ENCODE data around the gene IQSEC1.
"Not testable (repeated sequence)": the region's sequence is repeated elsewhere in the genome, so short reads cannot be mapped to it uniquely, and the experiment has no call there.

IQSEC1 gene

DNA sequence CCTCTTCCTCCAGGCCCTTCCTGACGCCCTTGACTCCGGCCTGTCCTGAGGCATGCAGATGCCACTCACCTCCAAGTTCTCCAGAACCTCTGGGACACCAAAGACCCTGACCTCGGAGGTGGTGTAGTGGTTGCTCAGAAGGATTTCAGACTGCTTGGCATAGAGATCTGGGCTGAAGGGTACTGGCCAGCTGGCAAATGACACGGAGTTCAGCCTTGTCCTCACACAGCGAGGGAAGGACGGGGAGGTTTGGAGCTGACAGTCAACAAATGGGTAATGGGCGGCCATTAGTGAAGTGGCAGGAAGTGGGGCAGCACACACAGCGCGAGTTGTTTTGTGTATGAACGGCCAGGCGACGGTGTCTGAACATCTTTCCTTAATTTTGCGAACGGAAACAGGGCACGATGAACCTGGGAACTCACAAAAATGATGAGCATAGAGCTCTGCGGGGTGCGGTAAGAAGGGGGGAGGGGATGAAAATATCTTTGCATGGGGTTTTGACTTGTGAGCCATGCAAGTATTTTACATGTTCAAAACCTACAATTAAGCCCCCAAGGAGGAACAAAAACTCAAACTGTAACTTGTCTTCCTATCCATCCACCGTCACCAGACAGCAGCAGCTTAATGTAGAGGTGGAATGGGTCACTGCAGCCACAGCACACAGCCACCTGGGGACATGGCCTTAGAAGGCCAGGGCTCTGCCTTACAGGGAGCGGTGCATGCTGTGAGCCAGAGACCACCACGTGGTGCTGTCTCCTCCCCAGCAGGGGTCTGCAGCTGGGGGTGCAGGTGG is 188.2 kb downstream of the IQSEC1 start:
- no peak for DNase-seq

DNA sequence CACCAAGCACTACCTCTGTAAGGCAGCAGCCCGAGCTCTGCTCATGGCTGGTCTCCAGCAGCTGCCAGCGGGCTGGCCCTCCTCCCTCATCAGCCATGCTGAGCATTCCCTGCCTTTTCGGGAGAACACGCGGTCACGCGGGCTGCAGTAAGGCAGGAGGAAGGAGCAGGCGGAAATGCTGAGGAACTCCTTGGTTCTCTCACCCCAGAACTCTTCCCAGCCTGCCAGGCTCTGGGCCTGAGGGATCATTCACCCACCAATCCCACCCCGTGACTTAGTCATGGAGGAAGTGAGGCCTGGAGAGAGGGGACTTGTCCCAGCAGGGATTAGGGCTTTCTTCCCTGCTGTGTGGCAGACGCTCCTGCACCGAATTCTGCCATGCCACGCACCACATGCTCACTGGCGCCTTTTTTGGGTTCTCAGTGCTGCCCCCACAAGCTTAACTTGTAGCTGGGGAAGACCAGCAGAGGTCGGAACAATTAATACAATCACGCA is 189.0 kb downstream of the IQSEC1 start:
- DNase-seq: no peak

DNA sequence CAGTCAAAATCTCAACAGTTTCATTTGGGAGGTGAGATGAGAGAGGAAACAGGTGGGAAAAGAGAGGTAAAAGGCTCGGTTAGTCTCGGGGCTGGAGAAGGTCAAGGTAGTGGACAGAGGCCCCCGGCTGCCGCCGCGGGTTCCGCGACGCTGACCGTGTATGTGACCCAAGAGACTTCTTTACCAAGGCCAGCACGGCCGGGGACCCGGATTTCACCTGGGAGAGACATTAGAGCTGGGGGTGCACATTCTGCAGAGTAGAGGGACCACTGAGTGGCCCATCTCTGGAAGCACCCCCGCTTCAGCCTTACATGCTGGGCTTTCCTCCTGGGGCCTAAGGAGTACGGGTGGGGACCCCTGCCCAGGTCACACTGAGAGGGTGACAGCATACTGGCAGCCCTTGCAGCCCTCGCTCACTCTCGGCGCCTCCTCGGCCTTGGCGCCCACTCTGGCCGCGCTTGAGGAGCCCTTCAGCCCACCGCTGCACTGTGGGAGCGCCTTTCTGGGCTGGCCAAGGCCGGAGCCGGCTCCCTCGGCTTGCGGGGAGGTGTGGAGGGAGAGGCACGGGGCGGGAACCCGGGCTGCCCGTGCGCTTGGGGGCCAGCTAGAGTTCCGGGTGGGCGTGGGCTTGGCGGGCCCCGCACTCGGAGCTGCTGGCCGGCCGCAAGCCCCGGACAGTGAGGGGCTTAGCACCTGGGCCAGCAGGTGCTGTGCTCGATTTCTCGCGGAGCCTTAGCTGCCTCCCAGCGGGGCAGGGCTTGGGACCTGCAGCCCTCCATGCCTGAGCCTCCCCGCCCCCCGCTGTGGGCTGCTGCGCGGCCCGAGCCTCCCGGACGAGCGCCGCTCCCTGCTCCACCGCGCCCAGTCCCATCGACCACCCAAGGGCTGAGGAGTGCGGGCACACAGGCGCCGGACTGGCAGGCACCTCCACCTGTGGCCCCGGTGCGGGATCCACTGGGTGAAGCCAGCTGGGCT is 190.6 kb downstream of the IQSEC1 start:
- DNase-seq: no peak

DNA sequence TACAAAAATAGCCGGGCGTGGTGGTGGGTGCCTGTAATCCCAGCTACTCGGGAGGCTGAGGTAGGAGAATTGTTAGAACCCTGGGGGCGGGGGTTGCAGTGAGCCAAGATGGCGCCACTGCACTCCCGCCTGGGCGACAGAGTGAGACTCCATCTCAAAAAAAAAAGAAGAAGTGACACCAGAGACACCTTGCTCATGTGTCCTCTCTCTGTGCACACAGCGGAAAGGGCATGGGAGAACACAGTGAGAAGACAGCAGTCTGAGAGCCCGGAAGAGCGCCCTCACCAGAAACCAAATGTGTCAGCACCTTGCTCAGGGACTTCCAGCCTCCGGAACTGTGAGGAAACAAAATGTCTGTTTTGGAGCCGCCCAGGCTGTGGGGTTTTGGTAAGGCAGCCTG is 191.4 kb downstream of the IQSEC1 start:
- not testable (repeated sequence) for DNase-seq

DNA sequence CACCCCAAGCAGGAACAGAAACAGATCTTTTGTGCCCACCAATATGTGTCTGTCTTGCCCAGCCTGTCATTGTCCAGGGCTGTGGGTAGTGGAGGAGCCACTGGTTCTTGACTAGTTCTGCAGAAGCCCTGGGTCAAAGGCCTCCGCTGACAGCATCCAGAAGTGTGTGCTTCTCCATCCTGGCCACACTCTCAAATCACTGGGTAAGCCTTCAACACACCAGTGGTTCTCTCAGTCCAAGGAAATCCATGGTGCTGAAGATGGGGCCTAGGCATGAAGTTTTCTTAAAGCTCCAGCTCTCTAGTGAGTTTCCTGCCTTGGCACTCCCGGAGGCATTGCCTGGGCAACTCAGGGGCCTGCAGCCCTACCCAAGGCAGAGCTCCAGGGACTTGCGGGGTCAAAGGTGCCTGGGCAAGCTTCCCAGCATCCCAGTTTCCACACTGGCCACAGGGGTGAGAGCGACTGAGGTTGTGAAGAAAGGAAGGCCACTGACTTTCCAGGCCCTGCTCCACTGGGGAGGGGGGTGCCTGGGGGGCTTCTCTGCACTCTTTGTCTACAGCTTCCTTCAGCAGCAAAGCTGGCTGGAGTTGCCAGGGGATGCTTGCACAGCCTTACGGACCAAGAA is 193.9 kb downstream of the IQSEC1 start:
- no peak for DNase-seq

DNA sequence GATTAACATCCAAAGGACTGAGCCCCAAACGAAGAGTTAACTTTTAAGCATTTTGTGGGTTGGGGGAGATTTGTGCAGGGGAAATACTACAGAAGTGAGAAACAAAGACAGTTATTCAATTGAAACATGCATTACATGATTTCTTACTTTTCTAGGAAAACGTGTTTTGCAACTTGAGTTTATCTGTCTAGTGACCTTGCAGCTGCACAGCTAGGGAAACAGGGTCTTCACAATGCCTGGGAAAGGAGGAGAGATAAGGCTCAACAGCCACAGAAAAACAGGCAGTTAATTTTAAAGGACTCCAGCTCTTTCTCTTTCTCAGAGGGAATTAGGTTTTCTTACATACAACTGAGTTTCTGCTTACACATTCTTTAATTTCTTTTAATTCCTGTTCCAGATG is 194.5 kb downstream of the IQSEC1 start:
- DNase-seq: not testable (repeated sequence)

DNA sequence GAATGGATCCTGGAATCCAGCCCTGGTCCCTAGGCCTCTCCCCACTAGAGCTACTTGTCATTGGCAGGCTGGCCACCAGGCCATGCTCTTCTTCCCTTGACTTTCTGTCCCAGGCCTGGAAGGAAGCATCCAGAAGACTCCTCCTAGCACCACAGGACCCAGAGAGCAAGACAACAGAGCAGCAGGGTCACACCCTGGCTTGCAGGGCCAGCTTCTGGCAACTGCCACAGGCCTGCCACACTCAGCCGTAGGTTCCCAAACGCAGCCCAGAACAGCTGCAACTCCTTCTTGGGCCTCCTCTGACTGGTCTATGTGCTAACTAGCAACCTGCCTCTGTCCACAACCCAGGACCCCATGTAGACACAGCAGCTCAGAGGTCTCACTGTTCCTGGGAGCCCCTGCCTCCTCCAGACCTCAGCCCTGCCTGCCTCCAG is 195.1 kb downstream of the IQSEC1 start:
- DNase-seq: no peak

DNA sequence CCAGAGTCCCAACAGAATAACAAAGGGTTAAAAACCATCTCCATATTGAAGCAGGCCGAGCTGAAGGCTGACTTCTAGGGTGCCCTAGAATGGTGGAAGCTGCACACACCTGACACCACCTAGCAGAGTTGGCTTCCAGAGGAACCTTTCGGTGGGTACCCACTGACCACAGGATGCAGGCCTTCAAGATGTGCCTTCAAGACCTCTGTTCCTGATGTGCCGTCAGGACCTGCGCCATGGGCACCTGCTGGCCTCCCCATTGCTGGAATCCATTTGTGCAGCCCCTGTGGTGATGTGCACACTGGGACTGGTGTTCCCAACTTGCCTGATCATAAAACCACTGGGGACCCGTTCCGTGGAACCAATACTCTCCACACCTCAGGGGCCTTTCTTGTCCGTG is 196.2 kb downstream of the IQSEC1 start:
- DNase-seq: no peak

DNA sequence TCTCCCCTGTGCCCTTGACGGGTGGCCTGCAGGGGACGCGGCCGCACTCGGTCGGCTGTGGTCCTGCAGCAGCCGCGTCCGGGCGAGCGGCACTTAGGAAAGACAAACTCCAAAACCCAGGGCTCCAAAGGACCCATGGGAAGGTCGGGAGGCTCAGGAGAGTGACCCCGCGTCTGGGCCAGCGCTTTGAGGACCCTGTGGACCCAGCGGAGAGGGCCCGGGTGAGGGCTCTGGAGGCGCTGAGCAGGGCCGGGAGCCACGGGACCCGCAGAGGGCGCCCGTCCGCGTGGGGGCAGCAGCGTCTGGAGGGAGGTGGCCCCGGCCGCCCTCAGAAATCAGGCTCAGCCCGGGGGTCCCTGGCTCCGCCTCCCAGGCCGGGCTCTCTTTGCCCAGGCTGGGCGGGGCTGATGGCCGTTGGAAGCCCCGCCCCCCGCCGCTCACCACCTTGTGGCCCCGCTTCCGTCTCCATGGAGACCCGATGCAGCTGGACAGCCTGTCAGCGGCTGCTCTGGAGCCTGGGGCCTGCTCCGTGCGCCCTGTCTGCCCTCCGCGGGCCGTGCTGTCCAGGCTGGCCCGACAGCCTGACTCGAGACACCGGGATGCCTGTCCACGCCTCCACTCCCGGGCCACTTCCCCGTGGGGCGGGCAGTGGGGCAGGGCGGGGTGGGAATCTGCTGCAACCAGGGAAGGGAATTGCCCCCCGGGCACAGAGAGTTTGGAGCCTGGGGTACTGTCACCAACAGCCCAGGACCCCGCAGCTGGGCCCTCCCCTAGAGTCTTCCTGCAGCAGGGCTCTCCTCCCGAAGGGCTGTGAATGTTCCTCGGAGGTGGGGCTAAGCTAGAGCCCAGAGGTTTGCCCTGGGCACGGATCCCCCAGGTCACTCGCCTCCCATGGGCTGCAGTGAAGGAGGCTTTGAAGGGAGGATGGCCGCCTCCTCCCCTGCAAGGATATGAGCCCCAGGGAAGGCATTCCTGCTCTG is 197.1 kb downstream of the IQSEC1 start:
- DNase-seq: peak in 2 of 6 experiments; percentile 6 to 14

DNA sequence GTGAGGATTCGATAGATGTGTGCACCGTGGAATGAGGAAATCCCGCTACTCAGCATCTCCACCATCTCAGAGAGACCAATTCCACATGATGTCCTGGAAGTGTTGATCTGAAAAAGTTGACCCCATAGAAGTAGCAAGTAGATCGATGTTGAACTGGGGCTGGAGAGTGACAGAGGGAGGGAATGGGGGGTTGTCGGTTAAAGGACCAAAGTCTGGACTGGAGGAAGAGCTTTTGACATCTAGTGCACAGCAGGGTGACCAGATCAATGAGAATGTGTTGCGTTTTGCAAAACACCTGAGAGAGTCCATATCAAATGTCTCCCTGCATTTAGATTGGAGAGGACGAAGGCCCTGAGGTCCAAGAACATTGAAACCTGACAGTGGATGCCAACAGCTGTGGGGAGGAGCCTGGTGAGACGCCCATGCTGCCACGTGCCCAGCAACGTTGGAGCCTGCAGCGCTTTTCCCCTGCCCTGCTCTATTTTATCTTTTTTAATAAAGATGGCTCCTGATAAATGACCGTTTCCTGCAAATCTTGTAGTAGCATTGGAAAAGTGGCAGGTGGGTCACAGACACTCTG is 201.7 kb downstream of the IQSEC1 start:
- DNase-seq: no peak

DNA sequence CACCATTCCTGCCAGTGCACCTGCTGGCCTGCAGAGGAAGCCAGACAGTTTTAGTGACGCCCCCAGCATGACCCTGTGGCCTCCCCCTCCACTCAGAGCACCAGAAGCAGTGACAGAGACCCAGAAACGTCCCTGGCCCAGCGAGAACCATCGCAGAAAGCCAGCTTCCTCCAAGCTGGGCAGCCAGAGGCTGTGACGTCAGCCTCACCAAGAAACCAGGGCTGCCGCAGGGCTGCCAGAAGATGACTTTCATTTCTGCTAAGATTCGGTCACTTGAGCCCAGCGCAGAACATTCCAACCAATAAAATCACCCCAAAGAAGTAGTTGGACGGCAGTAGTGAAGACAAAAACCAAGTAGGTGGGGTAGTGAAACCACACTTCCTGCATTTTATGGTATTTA is 202.3 kb downstream of the IQSEC1 start:
- DNase-seq: no peak

DNA sequence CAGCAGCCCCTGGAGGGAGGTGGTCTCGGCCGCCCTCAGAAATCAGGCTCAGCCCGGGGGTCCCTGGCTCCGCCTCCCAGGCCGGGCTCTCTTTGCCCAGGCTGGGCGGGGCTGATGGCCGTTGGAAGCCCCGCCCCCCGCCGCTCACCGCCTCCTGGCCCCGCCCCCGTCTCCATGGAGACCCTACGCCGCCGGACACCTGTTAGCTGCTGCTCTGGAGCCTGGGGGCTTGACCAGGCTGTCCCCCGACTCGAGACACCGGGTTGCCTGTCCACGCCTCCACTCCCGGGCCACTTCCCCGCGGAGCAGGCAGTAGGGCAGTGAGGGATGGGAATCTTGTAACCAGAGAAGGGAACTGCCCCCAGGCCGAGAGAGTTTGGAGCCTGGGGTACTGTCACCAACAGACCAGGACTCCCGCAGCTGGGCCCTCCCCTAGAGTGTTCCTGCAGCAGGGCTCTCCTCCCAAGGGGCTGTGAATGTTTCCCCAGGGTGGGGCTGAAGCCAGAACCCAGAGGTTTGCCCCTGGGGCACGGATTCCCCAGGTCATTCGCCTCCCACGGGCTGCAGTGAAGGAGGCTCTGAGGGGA is 204.1 kb downstream of the IQSEC1 start:
- DNase-seq: peak in 2 of 6 experiments; percentile 8 to 31

DNA sequence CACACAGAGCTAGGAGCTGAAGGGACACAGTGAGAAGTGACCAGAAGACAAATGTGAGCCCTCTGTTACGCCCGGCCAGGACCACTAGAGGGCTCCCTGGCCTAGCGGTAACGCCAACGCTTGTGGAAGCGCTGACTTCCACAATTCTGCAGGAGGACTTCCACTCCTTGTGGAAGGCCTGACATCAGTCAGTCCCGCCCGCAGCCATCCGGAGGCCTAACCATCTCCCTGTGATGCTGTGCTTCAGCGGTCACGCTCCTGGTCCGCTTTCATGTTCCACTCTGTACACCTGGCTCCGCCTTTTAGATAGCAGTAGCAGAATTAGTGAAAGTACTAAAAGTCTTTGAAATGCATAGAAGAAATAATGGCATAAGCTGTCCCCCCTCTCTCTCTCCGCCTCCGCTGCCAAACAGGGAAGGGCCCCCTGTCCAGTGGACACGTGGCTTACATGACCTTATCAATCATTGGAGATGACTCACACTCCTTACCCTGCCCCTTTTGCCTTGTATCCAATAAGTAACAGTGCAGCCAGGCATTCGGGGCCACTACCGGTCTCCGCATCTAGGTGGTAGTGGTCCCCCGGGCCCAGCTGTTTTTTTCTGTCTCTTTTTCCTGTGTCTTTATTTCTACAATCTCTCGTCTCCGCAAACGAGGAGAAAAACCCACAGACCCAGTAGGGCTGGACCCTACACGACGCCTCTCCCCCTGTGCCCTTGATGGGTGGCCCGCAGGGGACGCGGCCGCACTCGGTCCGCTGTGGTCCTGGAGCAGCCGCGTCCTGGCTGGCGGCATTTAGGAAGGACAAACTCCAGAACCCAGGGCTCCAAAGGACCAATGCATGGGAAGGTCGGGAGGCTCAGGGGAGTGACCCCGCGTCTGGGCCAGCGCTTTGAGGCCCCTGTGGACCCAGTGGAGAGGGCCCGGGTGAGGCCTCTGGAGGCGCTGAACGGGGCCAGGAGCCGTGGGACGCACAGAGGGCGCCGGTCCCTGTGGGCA is 204.9 kb downstream of the IQSEC1 start:
- DNase-seq: peak; percentile 21 to 77 (median 42)

DNA sequence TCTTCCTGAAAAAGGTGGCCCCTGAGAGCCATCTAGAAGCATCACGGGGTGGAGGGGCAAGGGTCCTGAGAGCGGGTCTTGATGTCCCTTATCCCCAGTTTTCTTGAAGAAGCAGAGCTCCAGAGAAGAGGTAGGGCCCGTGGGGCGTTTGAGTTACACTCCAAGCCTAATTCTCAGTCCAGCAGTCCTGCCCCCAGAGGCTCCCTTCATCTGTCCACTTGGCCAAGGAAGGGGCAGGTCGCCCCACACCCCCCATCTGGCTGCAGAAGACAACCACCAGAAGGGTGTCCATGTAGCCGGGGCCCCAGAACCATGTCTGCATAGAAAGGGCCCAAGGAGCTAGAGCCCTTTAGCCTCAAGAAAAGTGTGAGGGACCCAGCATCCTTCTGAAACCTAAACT is 206.4 kb downstream of the IQSEC1 start:
- no peak for DNase-seq

DNA sequence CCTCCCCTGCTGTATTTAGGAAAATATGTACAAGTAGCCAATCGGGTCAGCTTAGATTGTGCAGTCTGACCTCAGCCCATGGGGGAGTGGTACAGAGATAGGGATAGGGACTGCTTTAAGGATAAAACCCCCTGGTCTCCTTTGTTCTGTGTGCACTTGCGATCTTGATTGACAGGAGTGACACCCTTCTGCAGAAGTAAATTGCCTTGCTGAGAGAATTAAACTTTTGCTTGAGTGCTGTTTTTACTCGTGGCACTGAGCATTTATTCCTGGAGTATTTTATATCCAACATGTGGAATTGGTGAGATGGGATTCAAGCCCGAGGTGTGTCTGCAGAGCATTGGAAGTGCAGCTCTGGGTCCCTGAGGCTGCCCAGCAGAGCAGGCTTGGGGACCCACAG is 208.0 kb downstream of the IQSEC1 start:
- no peak for DNase-seq

DNA sequence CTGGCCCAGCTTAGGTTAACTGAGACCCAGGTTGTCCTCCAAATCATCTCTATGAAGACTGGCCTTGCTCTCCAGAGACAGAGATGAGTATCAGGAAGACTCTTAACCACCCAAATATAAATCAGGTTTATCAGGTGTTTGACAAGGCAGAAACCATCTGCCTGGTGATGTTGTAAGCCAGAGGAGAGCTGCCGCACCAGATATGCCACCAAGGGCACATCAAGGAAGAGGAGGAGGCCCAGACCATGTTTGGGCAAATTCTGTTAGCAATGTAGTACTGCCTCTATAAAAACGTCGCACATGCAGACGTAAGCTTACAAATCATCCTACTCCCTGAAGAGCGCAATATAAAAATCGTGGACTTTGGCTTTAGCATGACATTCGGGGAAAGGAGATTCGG is 210.8 kb downstream of the IQSEC1 start:
- no peak for DNase-seq

DNA sequence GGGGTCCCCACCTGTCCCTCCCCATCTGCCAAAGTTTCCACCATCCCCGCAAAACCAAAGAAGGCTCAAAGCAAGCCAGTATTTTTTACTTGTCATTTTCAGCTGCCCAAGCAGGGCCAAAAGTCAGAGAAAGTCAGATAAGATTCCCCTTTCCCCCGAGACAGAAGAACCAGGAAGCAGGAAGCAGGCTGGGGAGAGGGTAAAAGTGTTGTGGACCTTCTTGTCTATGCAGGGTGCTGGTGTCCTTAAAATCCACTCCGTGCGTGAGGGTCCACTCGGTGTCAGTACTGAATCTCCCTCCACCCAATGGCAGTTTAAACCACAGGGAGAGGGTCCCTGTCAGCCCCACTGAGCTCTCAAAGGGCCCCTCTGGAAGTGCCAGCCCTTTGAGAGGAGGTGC is 211.6 kb downstream of the IQSEC1 start:
- no peak for DNase-seq

DNA sequence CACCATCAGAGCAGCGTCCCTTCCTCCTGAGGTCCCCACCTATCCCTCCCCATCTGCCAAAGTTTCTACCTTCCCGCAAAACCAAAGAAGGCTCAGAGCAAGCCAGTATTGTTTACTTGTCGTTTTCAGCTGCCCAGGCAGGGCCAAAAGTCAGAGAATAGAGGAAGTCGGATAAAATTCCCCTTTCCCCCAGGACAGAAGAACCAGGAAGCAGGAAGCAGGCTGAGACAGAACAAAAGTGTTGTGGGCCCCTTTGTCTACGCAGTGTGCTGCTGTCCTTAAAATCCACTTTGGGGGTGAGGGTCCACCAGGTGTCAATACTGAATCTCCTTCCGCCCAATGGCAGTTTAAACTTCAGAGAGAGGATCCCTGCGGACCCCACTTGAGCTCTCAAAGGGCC is 213.4 kb downstream of the IQSEC1 start:
- DNase-seq: no peak

DNA sequence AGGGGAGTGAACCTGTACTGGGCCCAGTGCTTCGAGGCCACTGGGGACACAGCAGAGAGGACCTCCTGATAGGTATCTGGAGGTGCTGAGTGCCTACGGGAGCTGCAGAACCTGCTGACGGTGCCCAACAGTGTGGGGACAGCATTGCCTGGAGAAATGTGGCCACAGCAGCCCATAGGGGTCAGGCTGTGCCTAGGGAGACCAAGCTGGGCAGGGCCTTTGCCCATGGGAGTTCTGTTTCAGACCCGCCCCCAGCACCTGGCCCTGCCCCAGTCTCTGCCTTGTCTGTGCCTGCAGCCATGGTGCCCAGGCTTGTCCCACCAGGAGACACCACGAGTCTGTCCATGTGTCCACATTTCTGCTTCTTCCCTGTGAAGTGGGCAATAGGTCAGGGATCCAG is 216.6 kb downstream of the IQSEC1 start:
- no peak for DNase-seq

DNA sequence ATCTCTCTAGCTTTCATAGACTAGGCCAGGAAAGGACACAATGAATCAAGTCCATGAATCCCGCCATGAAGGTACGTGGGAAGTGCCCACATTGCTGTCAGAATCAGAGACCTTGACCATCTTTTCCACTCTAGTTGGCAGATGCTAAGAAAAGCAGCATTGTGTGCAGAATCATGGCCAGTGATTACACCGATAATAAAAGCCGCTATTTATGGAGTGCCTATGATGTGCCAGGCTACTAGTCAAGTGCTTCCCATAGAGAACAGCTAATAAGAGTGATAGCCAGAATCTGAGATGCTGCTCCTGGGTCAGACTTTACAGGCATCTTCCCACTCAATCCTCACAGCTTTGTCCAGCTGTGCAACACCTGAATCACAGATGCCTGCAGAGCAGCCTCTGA is 218.7 kb downstream of the IQSEC1 start:
- DNase-seq: no peak
